SHP77 (cell line): Measurements from ENCODE around the gene ARHGAP27.
"Not testable (repeated sequence)": the region's sequence is repeated elsewhere in the genome, so short reads cannot be mapped to it uniquely, and the experiment has no call there.

ENCODE experiments used
- DNase-seq, 2 experiments: peaks; one replicate each; lab custom pipeline; 2025; lab: John Stamatoyannopoulos, UW

ARHGAP27 gene

DNA sequence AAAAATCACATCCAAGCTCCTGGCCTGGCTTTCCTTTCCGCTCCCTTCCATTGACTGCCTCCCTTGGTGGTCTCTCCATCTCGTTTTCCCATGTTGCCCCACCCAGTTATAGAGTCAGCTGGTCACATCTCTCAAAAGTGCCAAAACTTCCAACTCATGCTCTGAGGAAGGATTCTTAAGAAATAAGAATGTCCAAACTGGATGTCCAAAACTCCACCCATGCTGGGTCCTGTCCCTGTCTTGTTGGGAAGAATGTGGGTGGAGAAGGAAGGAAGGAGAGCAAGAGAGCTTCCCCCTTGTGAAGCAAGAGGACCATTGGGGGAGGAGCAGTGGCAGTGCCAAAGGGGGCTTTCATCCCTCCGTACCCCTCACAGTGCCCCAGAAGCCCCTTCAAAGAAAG is 71.2 kb downstream of the ARHGAP27 start:
- no peak for DNase-seq

DNA sequence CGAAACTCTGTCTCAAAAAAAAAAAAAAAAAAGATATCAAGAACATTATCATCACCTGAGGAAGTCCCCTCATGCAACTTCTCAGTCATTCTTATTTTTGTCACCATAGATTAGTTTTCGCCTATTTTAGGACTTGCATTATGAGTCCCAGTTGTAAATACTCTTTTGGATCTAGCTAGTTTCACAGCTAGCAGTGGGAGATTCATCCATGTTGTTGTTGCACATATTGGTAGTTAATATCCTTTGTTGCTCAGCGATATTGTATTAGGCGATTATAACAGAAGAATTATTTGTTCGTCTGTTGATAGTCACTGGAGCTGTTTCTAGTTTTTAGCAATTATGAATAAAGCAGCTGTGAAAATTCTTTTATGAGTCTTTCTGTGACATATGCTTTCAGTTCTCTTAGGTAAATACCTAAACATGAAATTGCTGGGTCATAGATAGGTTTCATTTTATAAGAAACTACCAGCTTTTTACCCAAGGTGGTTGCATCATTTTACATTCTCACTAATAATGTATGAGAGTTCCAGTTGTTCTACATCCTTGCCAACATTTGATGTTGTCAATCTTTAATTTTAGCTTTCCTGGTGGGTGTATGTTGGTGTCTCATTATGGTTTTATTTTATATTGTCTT is 75.2 kb downstream of the ARHGAP27 start:
- no peak for DNase-seq

DNA sequence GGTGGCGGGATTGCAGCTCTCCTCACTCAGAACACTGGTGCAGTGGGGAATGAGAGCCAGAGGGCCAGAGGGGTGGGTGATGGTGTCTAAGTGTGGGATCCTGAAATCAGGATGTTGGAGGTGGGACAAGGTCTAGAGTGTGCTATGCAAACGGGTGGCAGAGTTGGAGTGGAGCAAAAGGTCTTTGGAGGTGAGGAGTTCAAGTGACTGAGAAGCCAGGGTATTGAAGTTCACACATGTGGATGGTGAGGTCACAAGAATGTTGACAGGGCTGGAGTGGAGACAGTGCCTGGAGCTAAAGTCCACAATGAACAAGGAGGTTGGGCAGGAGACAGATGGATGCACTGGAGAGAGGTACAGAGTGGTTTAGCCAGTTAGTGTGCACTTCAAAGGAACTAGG is 77.6 kb downstream of the ARHGAP27 start:
- DNase-seq: no peak

DNA sequence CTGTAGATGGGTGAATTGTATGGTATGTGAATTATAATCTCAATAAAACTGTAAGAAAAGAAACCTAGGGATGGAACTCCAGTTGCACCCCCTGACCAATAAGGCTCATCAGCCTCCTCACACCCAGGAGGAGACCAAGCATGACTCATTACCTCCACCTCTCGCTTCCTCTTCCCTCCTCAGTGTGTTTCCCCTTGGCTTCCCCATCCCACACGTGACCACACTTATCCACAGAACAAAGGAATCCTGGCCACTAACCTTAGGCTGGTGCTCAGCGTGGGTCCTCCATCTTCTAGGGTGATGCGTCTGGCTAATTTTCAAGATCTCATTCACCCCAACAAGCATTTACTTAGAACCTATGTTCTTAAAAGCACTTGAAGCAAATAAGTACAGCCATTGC is 79.6 kb downstream of the ARHGAP27 start:
- DNase-seq: no peak

DNA sequence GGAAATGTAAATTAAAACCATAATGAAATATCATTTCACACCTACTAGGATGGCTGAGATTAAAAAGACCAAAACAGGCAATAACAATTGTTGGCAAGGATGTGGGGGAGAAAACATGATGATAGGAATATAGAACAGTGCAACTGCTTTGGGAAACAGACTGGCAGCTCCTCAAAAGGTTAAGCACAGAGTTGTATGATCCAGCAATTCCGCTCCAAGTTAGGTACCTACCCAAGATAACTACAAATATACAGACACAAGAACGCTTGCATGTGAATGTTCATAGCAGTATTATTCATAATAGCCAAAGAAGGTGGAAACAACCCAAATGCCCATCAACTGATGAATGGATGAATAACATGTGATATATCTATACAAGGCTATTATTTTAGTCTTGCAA is 80.8 kb downstream of the ARHGAP27 start:
- no peak for DNase-seq

DNA sequence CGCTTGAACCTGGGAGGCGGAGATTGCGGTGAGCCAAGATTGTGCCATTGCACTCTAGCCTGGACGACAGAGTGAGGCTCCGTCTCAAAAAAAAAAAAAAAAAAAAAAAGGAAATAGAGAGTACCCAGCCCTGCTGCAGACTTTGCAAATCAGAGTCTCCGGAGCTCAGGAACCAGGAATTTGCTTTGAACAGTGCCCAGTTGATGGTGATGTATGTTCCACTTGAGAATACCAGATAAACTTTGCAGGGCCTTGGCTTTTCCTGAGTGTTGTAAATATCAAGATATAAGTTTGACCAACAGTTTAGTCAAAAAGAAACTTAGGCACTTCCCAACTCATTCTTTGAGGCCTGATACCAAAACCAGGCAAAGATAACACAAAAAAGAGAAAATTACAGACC is 85.2 kb downstream of the ARHGAP27 start:
- DNase-seq: no peak

DNA sequence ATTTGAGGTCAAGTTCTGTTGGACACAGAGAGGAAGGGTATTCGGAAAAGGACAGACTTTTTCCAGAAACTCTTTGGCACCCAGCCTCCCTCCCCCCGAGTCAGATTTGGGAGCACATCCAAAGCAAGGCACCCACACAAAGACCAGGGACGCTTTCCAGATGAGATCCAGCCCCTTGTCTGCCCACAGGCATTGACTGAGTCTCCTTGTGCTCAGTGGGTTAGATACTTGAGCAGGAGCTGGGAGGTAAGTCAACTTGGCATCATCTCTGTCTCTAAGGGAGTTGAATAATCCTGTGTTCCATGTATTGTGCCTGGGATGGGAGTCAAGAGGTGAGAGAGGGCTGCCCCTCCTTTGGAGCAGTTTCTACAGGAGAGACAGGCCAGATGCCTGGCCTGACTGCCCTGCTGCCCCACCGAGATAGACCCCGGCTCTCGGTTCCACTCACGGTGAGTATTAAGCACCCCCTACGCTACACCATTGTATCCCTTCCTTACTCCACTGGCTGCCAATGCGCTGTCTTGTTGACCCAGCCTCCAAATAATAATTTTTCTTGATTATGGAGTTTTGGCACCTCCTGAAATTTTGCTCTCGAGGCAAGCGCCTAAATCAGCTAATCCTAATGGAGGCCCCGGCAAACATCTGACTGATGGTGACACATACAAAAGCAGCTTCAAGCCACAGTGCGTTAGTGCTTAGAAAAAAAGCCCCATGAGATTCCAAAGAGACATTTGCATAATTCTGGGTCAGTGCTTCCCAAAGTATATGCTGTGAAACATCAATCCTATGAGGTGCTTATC is 86.3 kb downstream of the ARHGAP27 start:
- no peak for DNase-seq

DNA sequence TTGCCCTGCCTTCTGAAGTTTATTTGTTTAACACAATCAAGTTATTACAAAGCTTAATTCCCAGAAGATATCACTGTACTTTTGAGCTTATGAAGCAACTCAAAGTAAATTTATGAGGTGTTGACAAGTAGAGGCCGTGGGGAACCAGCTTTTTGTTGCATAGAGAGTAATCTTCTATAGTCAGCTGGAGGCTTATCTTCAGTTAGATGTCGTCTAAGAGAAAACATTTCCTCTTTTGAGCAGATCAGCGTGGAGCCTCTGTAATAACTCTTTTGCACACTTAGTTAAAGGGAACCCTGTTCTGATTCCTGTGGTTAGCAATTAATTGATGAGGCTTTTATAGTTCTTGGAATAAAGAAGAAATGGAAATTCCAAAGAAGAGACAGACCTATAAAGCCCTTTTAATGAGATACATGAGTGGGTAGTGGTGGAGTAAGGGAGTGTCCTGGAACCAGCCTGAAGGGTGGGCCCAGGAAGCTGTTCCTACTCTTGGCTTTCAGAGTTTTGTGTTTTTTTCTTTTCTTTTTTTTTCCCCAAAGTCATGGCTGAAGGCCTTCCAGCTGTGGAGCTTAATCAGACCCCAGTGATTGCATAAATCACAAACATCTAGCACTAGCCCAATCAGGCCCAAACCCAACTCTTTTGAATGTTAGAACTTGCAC is 87.0 kb downstream of the ARHGAP27 start:
- no peak for DNase-seq

DNA sequence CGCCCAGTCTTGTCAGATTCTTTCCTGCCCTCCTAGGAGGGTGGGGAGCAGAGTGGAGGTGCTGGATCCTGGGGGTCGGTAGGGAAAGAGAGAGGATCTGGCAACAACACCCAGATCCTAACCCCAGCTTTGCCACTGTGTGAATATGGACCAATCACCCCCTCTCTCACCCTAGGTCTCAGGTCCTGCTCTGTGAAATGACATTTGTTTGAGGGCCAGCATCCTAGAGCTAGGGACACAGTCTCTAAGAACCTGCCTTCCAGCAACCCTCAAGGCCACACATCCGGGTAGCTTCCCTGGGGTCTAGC is 87.5 kb downstream of the ARHGAP27 start:
- DNase-seq: no peak

DNA sequence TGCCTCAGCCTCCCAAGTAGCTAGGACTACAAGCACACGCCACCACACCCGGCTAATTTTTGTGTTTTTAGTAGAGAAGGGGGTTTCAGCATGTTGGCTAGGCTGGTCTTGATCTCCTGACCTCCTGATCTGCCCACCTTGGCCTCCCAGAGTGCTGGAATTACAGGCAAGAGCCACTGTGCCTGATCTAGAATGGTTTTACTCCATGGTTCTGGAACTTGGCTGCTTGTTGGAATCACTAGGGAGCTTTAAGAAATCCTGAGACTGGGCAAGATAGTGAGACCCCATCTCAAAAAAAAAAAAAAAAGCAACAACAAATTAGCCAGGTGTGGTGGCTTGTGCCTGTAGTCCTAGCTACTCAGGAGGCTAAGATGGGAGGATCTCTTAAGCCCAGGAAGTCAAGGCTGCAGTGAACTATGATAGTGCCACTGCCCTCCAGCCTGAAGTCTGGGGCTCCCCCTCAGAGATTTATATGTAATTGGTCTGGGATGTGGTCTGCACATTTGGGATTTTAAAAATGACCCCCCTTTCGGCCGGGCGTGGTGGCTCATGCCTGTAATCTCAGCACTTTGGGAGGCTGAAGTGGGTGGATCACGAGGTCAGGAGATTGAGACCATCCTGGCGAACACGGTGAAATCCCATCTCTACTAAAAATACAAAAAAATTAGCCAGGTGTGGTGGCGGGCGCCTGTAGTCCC is 88.6 kb downstream of the ARHGAP27 start:
- DNase-seq: not testable (repeated sequence)
